Activated naive CD4-positive, alpha-beta T cell treated with anti-CD3 and anti-CD28 coated beads for 36 hours (primary cell): ENCODE measurements around the gene PITPNC1. TPM values are rescaled to one million over a fixed set of nuclear protein-coding genes. Genes with fewer than 3 reads are reported as not detected.
"Not testable (repeated sequence)": the region's sequence is repeated elsewhere in the genome, so short reads cannot be mapped to it uniquely, and the experiment has no call there.

Source experiments
- CTCF ChIA-PET: fragments of 350-600 bp; sonication (Branson Sonifier 250); formaldehyde crosslinking; loops from one replicate; lab custom pipeline; 2021; ENCODE audit warnings: antibody characterized with exemption; lab: Charles Lee
- DNase-seq: peaks from one replicate; pipeline ENCODE4 v3.0.0-alpha.2; 2020
- H3K27ac Mint-ChIP-seq: one replicate; pipeline ENCODE4 v1.8.0; 2021; ENCODE audit warnings: mild to moderate bottlenecking, mixed read lengths
- H3K27me3 Mint-ChIP-seq: one replicate; pipeline ENCODE4 v1.8.0; 2021; ENCODE audit warnings: low read depth, mixed read lengths
- H3K36me3 Mint-ChIP-seq: one replicate; pipeline ENCODE4 v1.8.0; 2021; ENCODE audit warnings: low read depth, mixed read lengths
- H3K4me1 Mint-ChIP-seq: one replicate; pipeline ENCODE4 v1.8.0; 2021; ENCODE audit warnings: low read depth, mixed read lengths
- H3K4me3 Mint-ChIP-seq: one replicate; pipeline ENCODE4 v1.8.0; 2021; ENCODE audit warnings: mild to moderate bottlenecking, moderate library complexity, mixed read lengths
- H3K9me3 Mint-ChIP-seq: one replicate; pipeline ENCODE4 v1.8.0; 2021; ENCODE audit warnings: mixed read lengths
- intact Hi-C: fragments of 100-400 bp; cut with micrococcal nuclease; formaldehyde crosslinking; loops from one replicate; pipeline ENCODE4 v1.15.1; 2023
- total RNA-seq, 2 experiments: library from RNA; stranded (reverse); gene quantifications; one replicate each; pipeline ENCODE4 v1.2.3, GENCODE V29; 2021

PITPNC1 gene
- total RNA-seq, 2 experiments from 2014 or later, result 58.7 to 60.0 TPM

DNA sequence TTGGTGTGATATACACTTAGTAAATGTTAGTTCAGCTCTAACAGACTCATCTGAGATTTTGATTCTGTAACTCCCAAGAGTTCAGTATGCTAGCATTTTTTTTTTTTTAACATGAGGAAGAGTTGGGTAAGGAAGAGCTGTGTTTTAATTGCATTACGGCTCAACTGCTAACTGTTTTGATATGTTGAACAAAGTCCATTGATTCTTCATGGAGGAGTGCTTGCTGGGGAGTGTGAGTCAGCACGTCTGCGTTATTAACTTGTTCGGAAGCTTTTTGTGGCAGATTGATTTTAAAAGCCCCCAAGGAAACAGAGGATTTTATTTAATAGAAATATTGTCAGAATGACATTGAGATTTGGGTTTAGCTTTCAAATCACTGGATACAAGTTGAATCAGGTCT, 45.8 kb downstream of the PITPNC1 start:
- Mint-ChIP-seq H3K27ac (peak overlapping the region; percentile 97), H3K4me3 (no peak overlapping the region), H3K4me1 (peaks cover 89% of the 10 kb centered on the region), H3K36me3 (peaks cover 5% of the 10 kb centered on the region), H3K9me3 (peaks cover 4% of the 10 kb centered on the region), H3K27me3 (no peaks in the 10 kb centered on the region)
- no peak for DNase-seq
- intact Hi-C loops, result loop anchor here (1.0 kb wide), 3 partner anchors 8 to 52 kb away; no protein-coding TSS in a partner anchor
- CTCF ChIA-PET, result interaction anchor here (0.6 to 1.5 kb wide), 8 partner anchors 8 to 53 kb away, joined by 3 to 12 read pairs (median 6); no protein-coding TSS in a partner anchor

DNA sequence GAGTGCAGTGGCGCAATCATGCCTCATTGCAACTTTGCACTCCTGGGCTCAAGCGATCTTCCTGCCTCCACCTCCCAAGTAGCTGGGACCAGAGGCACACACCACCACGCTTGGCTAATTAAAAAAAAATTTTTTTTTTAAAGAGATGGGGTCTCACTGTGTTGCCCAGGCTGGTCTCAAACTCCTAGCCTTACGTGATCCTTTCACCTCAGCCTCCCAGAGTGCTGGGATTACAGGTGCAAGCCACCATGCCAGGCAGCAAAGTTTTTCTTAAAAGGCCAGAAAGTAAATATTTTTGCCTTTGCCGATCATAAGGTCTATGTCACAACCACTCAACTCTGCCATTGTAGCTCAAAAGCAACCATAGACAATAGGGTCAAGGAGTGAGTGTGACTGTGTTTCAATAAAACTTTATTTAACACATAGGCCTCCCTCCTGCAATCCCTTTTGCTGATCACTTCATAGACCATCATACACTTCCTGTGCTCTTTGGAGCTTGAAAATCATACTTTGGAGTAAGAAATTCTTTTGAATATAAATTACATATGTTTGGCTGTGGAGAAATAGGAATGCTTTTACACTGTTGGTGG, 48.6 kb downstream of the PITPNC1 start:
- Mint-ChIP-seq H3K27me3 (no peaks in the 10 kb centered on the region), H3K4me1 (peaks cover 78% of the 10 kb centered on the region), H3K27ac (peak overlapping the region; percentile 41), H3K9me3 (peaks cover 4% of the 10 kb centered on the region), H3K36me3 (peaks cover 5% of the 10 kb centered on the region), H3K4me3 (no peak overlapping the region)
- intact Hi-C loops, result no loop called here
- CTCF ChIA-PET, result no interaction called here
- DNase-seq, result no peak

DNA sequence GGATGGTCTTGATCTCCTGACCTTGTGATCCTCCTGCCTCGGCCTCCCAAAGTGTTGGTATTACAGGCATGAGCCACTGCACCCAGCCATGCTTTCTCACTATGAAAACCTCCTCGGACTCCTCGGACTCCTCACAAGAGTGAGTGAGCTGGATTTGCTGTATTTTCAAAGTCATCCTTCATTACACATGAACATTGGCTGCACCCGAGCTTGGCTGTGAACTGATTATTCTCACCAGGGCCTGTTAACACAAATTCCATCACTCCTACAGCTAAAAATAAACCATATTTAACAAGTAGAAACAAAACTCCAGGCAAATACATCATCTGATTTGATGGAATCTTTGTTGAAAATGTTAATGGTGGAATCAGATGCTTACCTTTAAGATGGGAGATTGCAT, 50.3 kb downstream of the PITPNC1 start:
- Mint-ChIP-seq H3K27me3 (no peaks in the 10 kb centered on the region), H3K9me3 (peaks cover 4% of the 10 kb centered on the region), H3K4me3 (no peak overlapping the region), H3K36me3 (peaks cover 8% of the 10 kb centered on the region), H3K4me1 (peaks cover 77% of the 10 kb centered on the region), H3K27ac (peak overlapping the region; percentile 48)
- DNase-seq, result no peak
- intact Hi-C loops, result no loop called here
- CTCF ChIA-PET, result no interaction called here

DNA sequence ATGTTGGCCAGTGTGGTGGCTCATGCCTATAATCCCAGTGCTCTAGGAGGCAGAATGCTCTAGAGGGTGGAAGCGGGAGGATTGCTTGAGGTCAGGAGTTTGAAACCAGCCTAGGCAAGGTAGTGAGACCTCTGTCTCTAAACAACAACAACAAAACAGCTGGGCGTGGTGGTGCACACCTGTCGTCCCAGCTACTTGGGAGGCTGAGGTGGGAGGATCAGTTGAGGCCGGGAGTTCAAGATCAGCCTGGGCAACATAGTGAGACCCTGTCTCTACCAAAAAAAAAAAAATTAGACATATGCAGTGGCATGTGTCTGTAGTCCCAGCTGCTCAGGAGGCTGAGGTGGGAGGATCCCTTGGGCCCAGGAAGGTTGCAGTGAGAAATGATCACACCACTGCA, 53.4 kb downstream of the PITPNC1 start:
- intact Hi-C loops, H3K27me3 Mint-ChIP-seq, DNase-seq, H3K36me3 Mint-ChIP-seq, H3K4me3 Mint-ChIP-seq, H3K9me3 Mint-ChIP-seq: not testable (repeated sequence)
- H3K4me1 Mint-ChIP-seq, result peaks cover 75% of the 10 kb centered on the region
- H3K27ac Mint-ChIP-seq, result peak overlapping the region; percentile 95
- CTCF ChIA-PET, result interaction anchor here (0.7 to 3.8 kb wide), 4 partner anchors 8 to 52 kb away, joined by 3 to 18 read pairs (median 4); no protein-coding TSS in a partner anchor

DNA sequence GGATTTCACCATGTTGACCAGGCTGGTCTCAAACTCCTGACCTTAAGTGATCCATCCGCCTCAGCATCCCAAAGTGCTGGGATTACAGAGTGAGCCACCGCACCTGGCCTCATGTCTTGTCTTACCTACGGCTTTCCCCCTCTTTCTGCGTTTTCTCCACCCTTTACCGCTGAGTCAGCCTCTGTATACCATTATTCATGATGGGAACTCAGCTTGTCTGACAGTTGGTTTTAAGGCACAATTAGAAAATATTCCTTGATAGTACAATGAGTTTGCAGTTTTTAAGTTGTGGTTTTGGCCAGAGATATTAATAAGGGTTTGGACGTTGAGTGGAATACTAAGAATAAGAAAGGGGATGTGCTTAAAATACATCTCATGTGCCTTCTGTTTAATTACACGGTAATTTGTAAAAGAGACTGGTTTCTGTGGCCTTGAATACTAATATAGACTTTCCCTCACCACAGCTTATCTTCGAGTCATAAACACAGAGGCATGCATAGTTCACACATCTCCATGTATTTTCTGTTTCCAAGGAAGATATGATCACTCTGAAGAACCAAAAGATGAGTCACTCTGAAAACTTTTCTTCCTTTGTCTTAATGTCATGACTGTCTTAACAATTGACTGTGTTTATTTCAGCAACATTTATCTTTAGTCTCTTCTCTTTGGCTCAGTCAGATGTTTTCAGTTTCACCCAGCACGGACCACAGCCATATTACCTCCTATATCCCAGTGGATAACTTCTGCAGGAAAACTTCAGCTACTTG, 54.4 kb downstream of the PITPNC1 start:
- intact Hi-C loops, result loop anchor here (1.0 kb wide), 6 partner anchors 9 to 44 kb away; no protein-coding TSS in a partner anchor

DNA sequence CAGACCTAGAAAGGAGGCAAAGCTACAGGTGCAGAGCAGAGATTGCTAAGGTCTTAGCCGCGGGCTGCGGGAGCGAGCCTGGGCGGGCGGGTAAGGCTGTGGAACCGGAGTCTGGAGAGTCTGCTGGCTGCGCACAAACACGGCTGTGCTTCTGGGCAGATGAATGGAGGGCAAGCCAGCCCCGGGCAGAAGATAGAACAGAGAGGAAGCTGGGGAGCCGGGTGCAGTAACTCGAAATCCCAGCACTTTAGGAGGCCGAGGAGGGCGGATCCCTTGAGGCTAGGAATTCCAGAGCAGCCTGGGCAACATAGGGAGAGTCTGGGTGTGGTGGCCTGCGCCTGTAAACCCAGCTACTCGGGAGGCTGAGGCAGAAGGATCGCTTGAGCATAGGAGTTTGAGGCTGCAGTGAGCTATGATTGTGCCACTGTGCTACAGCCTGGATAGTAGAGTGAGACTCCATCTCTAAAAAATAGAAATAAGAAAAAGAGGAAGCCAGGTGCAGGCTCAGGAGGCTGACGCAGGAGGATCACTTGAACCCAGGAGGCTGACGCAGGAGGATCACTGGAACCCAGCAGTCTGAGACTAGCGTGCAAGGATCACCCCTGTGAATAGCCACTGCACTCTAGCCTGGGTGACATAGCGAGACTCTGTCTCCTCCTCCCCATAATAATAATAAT, 56.3 kb downstream of the PITPNC1 start:
- Mint-ChIP-seq H3K36me3 (peaks cover 6% of the 10 kb centered on the region), H3K27me3 (no peaks in the 10 kb centered on the region), H3K4me1 (peaks cover 84% of the 10 kb centered on the region), H3K4me3 (peak overlapping the region; percentile 28), H3K27ac (peak overlapping the region; percentile 81), H3K9me3 (no peaks in the 10 kb centered on the region)
- CTCF ChIA-PET, result interaction anchor here (0.7 to 6.6 kb wide), 10 partner anchors 11 to 169 kb away, joined by 3 to 59 read pairs (median 8); no protein-coding TSS in a partner anchor
- intact Hi-C loops, result no loop called here
- DNase-seq, result peak; percentile 31

More for the DNA sequence above, 54.4 kb downstream of the PITPNC1 start:
- no peaks in the 10 kb centered on the region for H3K27me3 Mint-ChIP-seq
- CTCF ChIA-PET, result interaction anchor here (0.8 to 6.6 kb wide), 12 partner anchors 9 to 53 kb away, joined by 3 to 59 read pairs (median 8); no protein-coding TSS in a partner anchor
- peak; percentile 46 for DNase-seq
- H3K4me1 Mint-ChIP-seq, result peaks cover 76% of the 10 kb centered on the region
- H3K9me3 Mint-ChIP-seq, result no peaks in the 10 kb centered on the region
- peak overlapping the region; percentile 95 for H3K27ac Mint-ChIP-seq
- H3K4me3 Mint-ChIP-seq, result peak overlapping the region; percentile 25
- H3K36me3 Mint-ChIP-seq, result peaks cover 7% of the 10 kb centered on the region

DNA sequence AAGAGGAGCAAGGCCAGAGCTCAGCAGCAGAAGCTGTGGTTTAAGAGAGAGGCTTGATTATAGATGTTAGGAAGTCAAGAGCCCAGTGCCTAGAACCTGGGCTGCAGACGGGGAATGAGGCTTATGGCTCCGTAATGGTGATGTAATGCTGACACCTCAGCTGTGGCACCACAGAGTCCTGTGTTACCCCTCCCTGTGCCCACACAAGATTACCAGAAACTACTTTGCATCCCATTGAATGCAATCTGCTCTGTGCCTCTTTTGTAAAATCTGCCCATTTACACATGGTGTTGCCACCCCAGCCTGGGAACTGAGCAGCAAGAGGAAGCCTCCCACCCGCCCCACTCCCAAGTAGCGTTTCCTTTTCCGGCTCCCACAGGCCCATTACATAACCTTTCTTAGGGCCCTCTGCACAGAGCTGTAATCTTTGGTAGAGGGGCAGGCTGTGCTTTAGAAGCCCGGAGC, 57.0 kb downstream of the PITPNC1 start:
- H3K4me1 Mint-ChIP-seq, result peaks cover 90% of the 10 kb centered on the region
- H3K4me3 Mint-ChIP-seq, result peak overlapping the region; percentile 58
- peak overlapping the region; percentile 97 for H3K27ac Mint-ChIP-seq
- peaks cover 6% of the 10 kb centered on the region for H3K36me3 Mint-ChIP-seq
- H3K27me3 Mint-ChIP-seq, result no peaks in the 10 kb centered on the region
- CTCF ChIA-PET, result interaction anchor here (0.7 to 6.6 kb wide), 7 partner anchors 12 to 169 kb away, joined by 3 to 59 read pairs (median 4); no protein-coding TSS in a partner anchor
- no peaks in the 10 kb centered on the region for H3K9me3 Mint-ChIP-seq
- peak; percentile 79 for DNase-seq
- intact Hi-C loops, result no loop called here

DNA sequence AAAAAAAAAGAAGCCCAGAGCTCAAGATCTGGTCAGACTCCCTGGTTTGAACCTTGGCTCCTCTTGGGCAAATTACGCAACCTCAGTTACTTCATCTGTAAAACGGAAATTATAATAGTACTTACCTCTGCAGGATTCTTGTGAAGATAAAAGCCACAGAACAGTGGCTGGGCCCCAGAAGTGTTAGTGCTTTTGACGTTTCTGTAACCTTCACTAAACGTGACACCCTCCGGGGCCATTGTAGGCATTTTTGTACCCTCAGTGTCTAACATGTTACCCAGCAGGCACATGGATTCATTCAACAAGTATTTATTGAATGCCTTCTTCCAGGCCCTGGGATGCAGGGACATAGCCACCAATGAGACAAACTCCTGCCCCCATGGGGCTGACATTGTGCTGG, 58.0 kb downstream of the PITPNC1 start:
- H3K4me1 Mint-ChIP-seq, result peaks cover 91% of the 10 kb centered on the region
- H3K4me3 Mint-ChIP-seq, result peak overlapping the region; percentile 63
- H3K27ac Mint-ChIP-seq, result peak overlapping the region; percentile 97
- no peaks in the 10 kb centered on the region for H3K9me3 Mint-ChIP-seq
- intact Hi-C loops, result loop anchor here (1.0 kb wide), 1 partner anchor 18 kb away; no protein-coding TSS in a partner anchor
- CTCF ChIA-PET, result interaction anchor here (0.7 to 6.6 kb wide), 6 partner anchors 40 to 60 kb away, joined by 3 to 59 read pairs (median 5); no protein-coding TSS in a partner anchor
- DNase-seq, result peak; percentile 87
- H3K36me3 Mint-ChIP-seq, result peaks cover 6% of the 10 kb centered on the region
- H3K27me3 Mint-ChIP-seq, result no peaks in the 10 kb centered on the region

DNA sequence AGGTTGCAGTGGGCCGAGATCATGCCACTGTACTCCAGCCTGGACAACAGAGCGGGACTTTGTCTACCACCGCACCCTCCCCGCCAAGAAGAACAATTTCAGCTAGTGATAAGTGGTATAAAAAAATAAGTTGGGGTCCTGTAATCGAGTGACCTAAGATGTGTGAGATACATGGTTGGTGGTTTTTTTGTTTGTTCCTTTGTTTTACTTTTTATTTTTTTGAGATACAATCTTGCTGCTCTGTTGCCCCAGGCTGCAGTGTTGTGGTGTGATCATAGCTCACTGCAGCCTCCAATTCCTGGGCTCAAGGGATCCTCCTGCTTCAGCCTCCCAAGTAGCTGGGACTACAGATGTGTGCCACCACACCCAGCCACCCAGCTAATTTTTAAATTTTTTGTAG, 58.7 kb downstream of the PITPNC1 start:
- H3K36me3 Mint-ChIP-seq, result peaks cover 6% of the 10 kb centered on the region

DNA sequence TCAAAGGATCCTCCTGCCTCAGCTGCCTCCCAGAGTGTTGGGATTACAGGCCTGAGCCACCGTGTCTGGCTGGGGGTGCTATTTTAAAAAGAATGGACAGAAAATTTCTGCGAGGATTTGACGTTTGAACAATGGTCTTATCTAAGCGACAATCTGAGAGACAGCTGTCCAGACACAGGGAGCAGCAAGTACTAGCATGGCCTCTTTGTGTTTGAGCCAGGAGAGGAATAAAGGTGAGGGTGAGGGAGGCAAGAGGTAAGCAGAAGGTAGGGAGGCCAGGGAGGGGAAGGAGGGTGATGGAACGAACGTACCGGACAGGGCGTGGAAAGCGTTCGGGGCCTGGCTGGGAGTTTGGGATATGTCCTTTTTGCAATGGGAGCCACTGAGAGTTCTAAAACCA, 59.2 kb downstream of the PITPNC1 start:
- Mint-ChIP-seq H3K9me3 (no peaks in the 10 kb centered on the region), H3K4me3 (no peak overlapping the region), H3K27ac (peak overlapping the region; percentile 97), H3K4me1 (peaks cover 83% of the 10 kb centered on the region), H3K27me3 (no peaks in the 10 kb centered on the region), H3K36me3 (peaks cover 6% of the 10 kb centered on the region)
- intact Hi-C loops, result no loop called here
- CTCF ChIA-PET, result interaction anchor here (0.9 to 6.6 kb wide), 3 partner anchors 39 to 58 kb away, joined by 3 to 59 read pairs (median 5); no protein-coding TSS in a partner anchor
- no peak for DNase-seq

More for the DNA sequence above, 58.7 kb downstream of the PITPNC1 start:
- peaks cover 86% of the 10 kb centered on the region for H3K4me1 Mint-ChIP-seq
- no peaks in the 10 kb centered on the region for H3K9me3 Mint-ChIP-seq
- peak overlapping the region; percentile 97 for H3K27ac Mint-ChIP-seq
- no peak for DNase-seq
- intact Hi-C loops, result loop anchor here (1.0 kb wide), 1 partner anchor 18 kb away; no protein-coding TSS in a partner anchor
- no peak overlapping the region for H3K4me3 Mint-ChIP-seq
- CTCF ChIA-PET, result interaction anchor here (0.8 to 6.6 kb wide), 4 partner anchors 40 to 61 kb away, joined by 3 to 59 read pairs (median 4); no protein-coding TSS in a partner anchor
- no peaks in the 10 kb centered on the region for H3K27me3 Mint-ChIP-seq

DNA sequence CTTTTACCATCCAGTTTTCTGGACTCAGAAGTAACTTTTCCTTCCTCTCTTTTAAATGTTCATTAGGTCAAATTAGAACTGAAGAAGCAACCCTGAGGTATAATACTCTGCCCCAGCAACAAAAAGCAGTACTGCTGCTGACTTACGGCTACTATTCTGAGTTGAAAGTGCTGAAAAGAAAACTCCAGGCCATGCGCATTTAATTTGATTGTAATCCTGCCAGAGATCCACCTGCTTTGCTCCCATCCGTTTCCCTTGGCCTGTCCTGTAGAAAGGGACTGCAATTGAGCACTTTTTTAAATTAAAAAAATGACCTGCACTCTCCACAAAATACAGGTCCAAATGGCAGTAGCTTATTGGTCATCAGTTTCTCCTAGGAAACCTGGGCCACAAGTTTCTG, 61.6 kb downstream of the PITPNC1 start:
- peak; percentile 5 for DNase-seq
- Mint-ChIP-seq H3K27me3 (no peaks in the 10 kb centered on the region), H3K9me3 (no peaks in the 10 kb centered on the region), H3K36me3 (no peaks in the 10 kb centered on the region), H3K4me1 (peaks cover 78% of the 10 kb centered on the region), H3K4me3 (no peak overlapping the region), H3K27ac (peak overlapping the region; percentile 82)
- intact Hi-C loops, result no loop called here
- CTCF ChIA-PET, result interaction anchor here (0.8 to 5.1 kb wide), 5 partner anchors 8 to 64 kb away, joined by 3 to 42 read pairs (median 7); no protein-coding TSS in a partner anchor
